ES-I3 (cell line): Measurements from ENCODE around the gene ICAM2.

Source experiments
- H3K36me3 ChIP-seq: 2 replicates; pipeline ENCODE4 v1.6.1; 2013; ENCODE audit warnings: mild to moderate bottlenecking, low read length, control low read depth, moderate library complexity; ENCODE audit not compliant: insufficient read depth
- H3K4me1 ChIP-seq: 2 replicates; pipeline ENCODE4 v1.6.1; 2013; ENCODE audit warnings: mild to moderate bottlenecking, control low read depth, low read length; ENCODE audit not compliant: insufficient read depth
- H3K9ac ChIP-seq: 2 replicates; pipeline ENCODE4 v1.6.1; 2013; ENCODE audit warnings: low read depth, mild to moderate bottlenecking, low read length, moderate library complexity
- H3K9me3 ChIP-seq: 2 replicates; pipeline ENCODE4 v1.6.1; 2013; ENCODE audit warnings: mild to moderate bottlenecking, low read length, moderate library complexity; ENCODE audit not compliant: control insufficient read depth, insufficient read depth

The ICAM2 gene

DNA sequence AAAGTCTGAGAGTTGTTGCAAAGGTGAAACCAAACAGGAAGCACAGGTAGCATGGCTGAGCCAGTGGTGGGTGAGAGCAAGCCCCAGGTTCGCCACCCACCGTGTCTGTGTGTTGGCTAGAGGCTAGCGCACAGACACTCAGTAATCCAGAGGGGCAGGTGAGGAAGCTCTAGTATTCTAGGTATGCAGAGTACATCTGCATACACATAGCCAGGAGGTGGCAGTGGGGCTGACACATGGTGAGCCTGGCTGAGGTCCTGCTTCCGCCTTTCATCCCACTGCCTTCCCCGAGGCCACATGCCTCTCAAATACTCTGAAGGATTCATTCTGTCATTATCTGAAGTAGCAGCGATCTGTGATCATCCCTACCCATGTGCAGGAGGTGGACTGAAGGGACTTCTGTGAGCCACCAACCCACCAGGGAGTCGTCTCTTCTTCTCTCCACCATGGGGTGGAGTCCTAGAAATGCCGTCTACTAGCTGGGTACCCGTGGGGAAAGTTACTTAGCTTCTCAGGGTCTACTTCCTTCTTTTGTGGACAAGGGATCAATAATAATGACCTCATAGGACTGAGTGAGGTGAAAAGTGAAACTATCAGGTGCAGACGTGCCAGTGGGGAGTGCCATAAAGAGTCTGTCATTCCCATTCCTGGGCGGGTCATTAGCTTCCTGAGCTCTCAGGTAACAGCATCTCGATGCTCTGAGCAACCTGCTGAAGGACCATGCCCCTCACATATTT is 36.0 kb upstream of the ICAM2 start:
- no peaks in the 10 kb centered on the region for H3K9me3 ChIP-seq
- H3K36me3 ChIP-seq, result 0 out of 2 replicates have a peak, but pooled peaks cover 4% of the 10 kb centered on the region
- H3K9ac ChIP-seq, result no peak overlapping the region
- peaks cover 17% of the 10 kb centered on the region for H3K4me1 ChIP-seq

GRCh38 chr17:64055183-64056142 is 35.0 kb upstream of the ICAM2 start:
- Histone ChIP-seq H3K9ac (no peak overlapping the region), H3K36me3 (no peaks in the 10 kb centered on the region; the same call in 1 of the 2 replicates), H3K4me1 (peaks cover 17% of the 10 kb centered on the region), H3K9me3 (no peaks in the 10 kb centered on the region)

DNA sequence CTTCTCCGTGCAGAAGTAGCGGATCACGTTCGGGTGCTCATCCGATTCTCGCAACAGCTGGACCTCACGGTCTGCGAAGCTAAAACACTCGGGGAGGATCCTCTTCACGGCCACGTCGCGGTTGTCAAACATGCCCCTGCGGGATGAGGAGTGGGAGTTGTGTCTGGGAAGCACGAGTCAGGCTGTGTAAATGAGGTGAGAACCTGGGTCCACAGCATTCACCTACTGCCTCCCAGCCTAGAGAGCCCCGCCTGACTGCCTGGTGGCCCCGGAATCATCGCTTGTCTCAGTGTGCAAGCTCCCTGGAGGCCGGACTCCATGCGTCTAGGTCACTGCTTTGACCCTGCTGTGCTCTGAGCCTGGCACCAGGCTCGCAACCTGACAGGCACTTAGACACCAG is 33.9 kb upstream of the ICAM2 start:
- Histone ChIP-seq H3K9me3 (no peaks in the 10 kb centered on the region), H3K9ac (no peak overlapping the region), H3K4me1 (peaks cover 17% of the 10 kb centered on the region), H3K36me3 (no peaks in the 10 kb centered on the region; the same call in 1 of the 2 replicates)

GRCh38 chr17:64053101-64053500 is 32.7 kb upstream of the ICAM2 start:
- Histone ChIP-seq H3K9ac (no peak overlapping the region), H3K36me3 (no peaks in the 10 kb centered on the region; the same call in 1 of the 2 replicates), H3K4me1 (peaks cover 17% of the 10 kb centered on the region), H3K9me3 (no peaks in the 10 kb centered on the region)

DNA sequence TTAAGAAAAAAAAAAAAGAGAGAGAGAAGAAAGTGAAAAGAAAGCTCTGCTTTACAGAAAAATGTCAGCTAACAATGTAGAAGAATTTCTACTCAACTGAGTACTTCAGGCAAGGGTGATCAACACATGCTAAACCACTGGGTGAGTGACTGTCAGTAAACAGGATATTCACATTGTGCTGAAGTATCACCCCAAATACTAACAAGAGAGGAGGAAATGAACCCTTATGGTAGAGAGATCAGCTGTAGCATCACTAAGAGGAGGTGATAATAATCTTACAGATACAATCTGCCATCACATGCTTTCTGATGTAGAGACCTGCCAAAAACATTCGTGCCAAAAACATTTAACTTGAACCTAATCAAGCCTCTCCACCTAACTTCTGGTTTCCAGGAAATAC is 30.7 kb upstream of the ICAM2 start:
- H3K4me1 ChIP-seq, result peaks cover 9% of the 10 kb centered on the region
- no peaks in the 10 kb centered on the region; the same call in 1 of the 2 replicates for H3K36me3 ChIP-seq
- no peak overlapping the region for H3K9ac ChIP-seq
- no peaks in the 10 kb centered on the region for H3K9me3 ChIP-seq

DNA sequence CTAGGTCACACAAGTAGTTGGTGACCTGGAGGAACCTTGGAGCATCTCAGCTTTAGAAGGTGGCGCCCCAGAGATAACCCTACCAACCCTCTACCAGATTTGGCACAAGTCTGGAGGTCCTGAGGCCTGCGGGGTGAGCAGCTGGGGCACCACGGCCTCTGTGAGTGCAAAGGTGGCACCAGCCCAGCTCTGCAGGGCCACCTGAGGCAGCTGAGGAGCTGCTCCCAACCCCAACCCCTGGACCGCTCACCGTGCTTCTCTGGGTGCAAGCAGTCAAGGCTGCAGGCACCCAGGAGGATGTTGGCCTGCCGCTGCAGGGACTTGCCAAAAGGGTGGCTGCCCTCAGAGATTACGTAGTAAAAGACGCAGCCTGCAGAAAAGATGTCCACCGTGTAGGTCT is 28.4 kb upstream of the ICAM2 start:
- H3K4me1 ChIP-seq, result no peaks in the 10 kb centered on the region
- H3K9ac ChIP-seq, result no peak overlapping the region
- H3K9me3 ChIP-seq, result no peaks in the 10 kb centered on the region
- peaks cover 2% of the 10 kb centered on the region; the same call in 1 of the 2 replicates for H3K36me3 ChIP-seq

- Histone ChIP-seq H3K4me1 (no peaks in the 10 kb centered on the region), H3K36me3 (0 out of 2 replicates have a peak, but pooled peaks cover 2% of the 10 kb centered on the region), H3K9ac (no peak overlapping the region), H3K9me3 (no peaks in the 10 kb centered on the region)
Observed at GRCh38 chr17:64045176-64045575, 24.7 kb upstream of the ICAM2 start.

GRCh38 chr17:64042700-64043485 is 22.5 kb upstream of the ICAM2 start:
- H3K9ac ChIP-seq, result no peak overlapping the region
- no peaks in the 10 kb centered on the region for H3K4me1 ChIP-seq
- 0 out of 2 replicates have a peak, but pooled peaks cover 2% of the 10 kb centered on the region for H3K36me3 ChIP-seq
- H3K9me3 ChIP-seq, result no peaks in the 10 kb centered on the region

DNA sequence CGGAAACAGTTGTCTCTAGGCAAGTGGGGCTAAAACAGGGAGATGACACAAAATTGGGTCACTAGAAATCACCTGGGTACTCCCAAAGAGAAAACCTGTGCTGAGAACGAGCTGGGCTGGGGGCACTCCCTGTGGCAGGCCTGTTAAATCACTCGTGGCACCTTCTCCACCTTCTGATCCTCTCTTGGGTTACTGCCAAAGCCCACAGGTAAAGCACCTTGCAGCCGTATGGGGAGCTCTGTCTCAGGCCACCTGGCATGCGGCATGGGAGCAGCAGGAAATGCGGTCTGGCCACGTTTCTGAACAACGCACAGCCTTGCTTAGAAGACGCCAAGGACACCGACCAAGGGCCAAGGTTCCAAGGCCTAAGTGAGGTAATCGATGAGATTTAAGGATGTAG is 21.5 kb upstream of the ICAM2 start:
- Histone ChIP-seq H3K9me3 (no peaks in the 10 kb centered on the region), H3K4me1 (no peaks in the 10 kb centered on the region), H3K9ac (no peak overlapping the region), H3K36me3 (0 out of 2 replicates have a peak, but pooled peaks cover 2% of the 10 kb centered on the region)

DNA sequence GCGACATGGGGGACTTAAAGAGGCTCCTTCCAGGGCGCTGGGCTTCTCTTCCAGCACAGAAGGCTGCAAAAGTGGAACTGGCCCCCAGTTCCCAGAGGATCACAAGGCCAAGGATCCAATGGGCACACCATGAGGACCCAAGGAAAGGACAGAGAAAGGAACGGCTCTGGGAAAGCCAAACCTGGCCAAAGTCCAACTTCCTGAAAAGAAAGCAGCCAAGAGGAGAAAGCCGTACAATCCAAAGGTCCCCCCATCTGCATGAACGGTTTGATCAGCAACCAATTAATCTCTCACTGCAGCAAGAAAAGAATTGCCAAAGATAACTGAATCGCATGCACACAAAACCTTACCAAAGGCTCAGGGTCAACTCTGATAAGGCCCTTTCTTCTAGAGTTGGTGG is 19.8 kb upstream of the ICAM2 start:
- H3K9me3 ChIP-seq, result no peaks in the 10 kb centered on the region
- 0 out of 2 replicates have a peak, but pooled peaks cover 2% of the 10 kb centered on the region for H3K36me3 ChIP-seq
- no peak overlapping the region for H3K9ac ChIP-seq
- 0 out of 2 replicates have a peak, but pooled peaks cover 5% of the 10 kb centered on the region for H3K4me1 ChIP-seq

DNA sequence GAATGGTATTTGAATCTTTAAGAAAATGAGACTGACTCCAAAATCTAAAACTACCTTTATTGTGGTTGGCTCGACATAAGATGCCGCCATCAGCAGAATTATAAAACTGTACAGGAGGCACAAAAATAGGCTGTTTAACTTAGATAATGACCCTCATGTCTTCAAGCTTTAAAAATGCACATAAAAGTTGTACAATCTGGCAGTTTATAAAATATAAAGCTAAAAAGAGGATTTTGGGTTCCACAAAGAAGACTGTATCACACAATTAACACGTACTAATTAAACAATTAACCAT is 18.6 kb upstream of the ICAM2 start:
- Histone ChIP-seq H3K4me1 (0 out of 2 replicates have a peak, but pooled peaks cover 5% of the 10 kb centered on the region), H3K36me3 (no peaks in the 10 kb centered on the region), H3K9me3 (no peaks in the 10 kb centered on the region), H3K9ac (no peak overlapping the region)

- H3K36me3 ChIP-seq, result no peaks in the 10 kb centered on the region
- no peak overlapping the region for H3K9ac ChIP-seq
- H3K9me3 ChIP-seq, result no peaks in the 10 kb centered on the region
- 0 out of 2 replicates have a peak, but pooled peaks cover 5% of the 10 kb centered on the region for H3K4me1 ChIP-seq
Observed at GRCh38 chr17:64038331-64039105, 18.1 kb upstream of the ICAM2 start.

DNA sequence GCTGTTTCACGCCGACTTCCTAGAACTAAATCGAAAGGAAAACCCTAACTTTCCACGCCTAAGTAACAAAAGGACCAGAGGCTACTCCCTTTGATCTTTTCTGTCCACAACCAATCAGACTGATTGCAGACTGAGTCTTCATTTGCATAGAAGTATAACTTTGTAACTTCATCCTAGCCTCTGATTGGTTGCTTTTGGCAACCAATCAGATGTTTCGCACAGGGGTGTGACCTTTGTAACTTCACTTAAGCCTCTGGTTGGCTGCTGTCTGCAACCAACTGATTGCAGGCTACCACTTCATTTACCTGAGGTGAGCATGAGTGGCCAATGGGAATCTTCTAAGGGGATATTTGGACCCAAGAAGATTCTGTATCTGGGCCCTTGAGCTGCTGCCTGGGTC is 17.4 kb upstream of the ICAM2 start:
- H3K9ac ChIP-seq, result no peak overlapping the region
- 0 out of 2 replicates have a peak, but pooled peaks cover 5% of the 10 kb centered on the region for H3K4me1 ChIP-seq
- H3K36me3 ChIP-seq, result no peaks in the 10 kb centered on the region
- no peaks in the 10 kb centered on the region for H3K9me3 ChIP-seq
